ENCODE data around the gene NRBP1.

Gene NRBP1

GRCh38 chr2:27445155-27445554 is 16.7 kb downstream of the NRBP1 start:
- TF ChIP-seq CTCF (IDR thresholded peaks at IDR 0.05; ENCODE audit: extremely low read depth, missing control alignments): no peak
- DNase-seq (ENCODE audit: low spot score): no peak

- DNase-seq (ENCODE audit: low spot score): no peak
- TF ChIP-seq CTCF (IDR thresholded peaks at IDR 0.05; ENCODE audit: extremely low read depth, missing control alignments): no peak
These were observed 17.2 kb downstream of the NRBP1 start for GRCh38 chr2:27445615-27446014.

- TF ChIP-seq CTCF (IDR thresholded peaks at IDR 0.05; ENCODE audit: extremely low read depth, missing control alignments): no peak
- DNase-seq (ENCODE audit: low spot score): no peak
These were observed 17.6 kb downstream of the NRBP1 start for GRCh38 chr2:27446057-27446456.

GRCh38 chr2:27448381-27448780 is 19.9 kb downstream of the NRBP1 start:
- no peak for DNase-seq (ENCODE audit: low spot score)
- TF ChIP-seq CTCF (IDR thresholded peaks at IDR 0.05; ENCODE audit: extremely low read depth, missing control alignments): no peak

GRCh38 chr2:27451095-27451494 is 22.7 kb downstream of the NRBP1 start:
- no peak for TF ChIP-seq CTCF (IDR thresholded peaks at IDR 0.05; ENCODE audit: extremely low read depth, missing control alignments)
- no peak for DNase-seq (ENCODE audit: low spot score)

GRCh38 chr2:27453968-27454367 is 25.5 kb downstream of the NRBP1 start:
- no peak for DNase-seq (ENCODE audit: low spot score)
- no peak for TF ChIP-seq CTCF (IDR thresholded peaks at IDR 0.05; ENCODE audit: extremely low read depth, missing control alignments)

- no peak for DNase-seq (ENCODE audit: low spot score)
- no peak for TF ChIP-seq CTCF (IDR thresholded peaks at IDR 0.05; ENCODE audit: extremely low read depth, missing control alignments)
These were observed 32.7 kb downstream of the NRBP1 start for GRCh38 chr2:27461118-27461517.

Measured in GM20000 (cell line).